ENCODE results near the gene SNX3. TPM values are rescaled to one million over a fixed set of nuclear protein-coding genes. Genes with fewer than 3 reads are reported as not detected.

Gene SNX3
- total RNA-seq, 1 donor: 161 TPM

GRCh38 chr6:108195209-108195608, 65.6 kb downstream of the SNX3 start:
- Histone ChIP-seq H3K27ac (ENCODE audit: low read depth, low read length) (no peak overlapping the region), H3K36me3 (ENCODE audit: insufficient read depth, low read length) (no peaks in the 10 kb centered on the region), H3K4me2 (ENCODE audit: insufficient read depth, low read length) (no peak overlapping the region), H3K9me3 (ENCODE audit: low read depth, low read length) (no peaks in the 10 kb centered on the region), H3K4me3 (ENCODE audit: insufficient read depth, low read length) (no peak overlapping the region), H3K79me2 (ENCODE audit: insufficient read depth, low read length) (no peaks in the 10 kb centered on the region), H3K4me1 (ENCODE audit: insufficient read depth, low read length) (no peaks in the 10 kb centered on the region), H3K27me3 (ENCODE audit: insufficient read depth, low read length) (no peaks in the 10 kb centered on the region), H2AFZ (ENCODE audit: low read length) (no peak overlapping the region), H4K20me1 (ENCODE audit: insufficient read depth, low read length) (no peaks in the 10 kb centered on the region)
- no peak for DNase-seq (ENCODE audit: insufficient read length, low spot score, missing footprints)
- TF ChIP-seq CTCF (IDR thresholded peaks at IDR 0.05; ENCODE audit: extremely low read depth, low read depth, low read length): no peak

DNA sequence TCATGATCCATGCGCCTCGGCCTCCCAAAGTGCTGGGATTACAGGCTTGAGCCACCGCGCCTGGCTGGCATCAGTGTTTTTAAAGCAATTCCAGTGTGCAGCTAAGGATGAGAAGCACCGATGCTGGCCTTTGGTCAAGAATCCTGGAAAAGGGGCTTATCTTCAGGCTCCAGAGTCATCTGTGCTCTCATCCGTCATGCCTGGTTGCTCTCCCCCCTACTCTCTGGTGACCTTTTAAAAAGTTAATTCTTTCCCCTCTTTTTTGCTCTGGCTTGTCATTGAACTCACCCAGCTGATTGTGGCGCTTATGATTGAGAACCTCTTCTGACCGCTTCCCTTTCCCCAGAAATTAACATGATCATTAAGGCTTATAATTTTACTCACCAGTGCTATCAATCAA, 66.3 kb downstream of the SNX3 start:
- Histone ChIP-seq H3K4me2 (ENCODE audit: insufficient read depth, low read length) (no peak overlapping the region), H3K79me2 (ENCODE audit: insufficient read depth, low read length) (no peaks in the 10 kb centered on the region), H3K4me1 (ENCODE audit: insufficient read depth, low read length) (no peaks in the 10 kb centered on the region), H3K36me3 (ENCODE audit: insufficient read depth, low read length) (no peaks in the 10 kb centered on the region), H3K27ac (ENCODE audit: low read depth, low read length) (no peak overlapping the region), H3K27me3 (ENCODE audit: insufficient read depth, low read length) (no peaks in the 10 kb centered on the region), H3K4me3 (ENCODE audit: insufficient read depth, low read length) (no peak overlapping the region), H3K9me3 (ENCODE audit: low read depth, low read length) (no peaks in the 10 kb centered on the region), H4K20me1 (ENCODE audit: insufficient read depth, low read length) (no peaks in the 10 kb centered on the region), H2AFZ (ENCODE audit: low read length) (no peak overlapping the region)
- no peak for TF ChIP-seq CTCF (IDR thresholded peaks at IDR 0.05; ENCODE audit: extremely low read depth, low read depth, low read length)
- no peak for DNase-seq (ENCODE audit: insufficient read length, low spot score, missing footprints)

DNA sequence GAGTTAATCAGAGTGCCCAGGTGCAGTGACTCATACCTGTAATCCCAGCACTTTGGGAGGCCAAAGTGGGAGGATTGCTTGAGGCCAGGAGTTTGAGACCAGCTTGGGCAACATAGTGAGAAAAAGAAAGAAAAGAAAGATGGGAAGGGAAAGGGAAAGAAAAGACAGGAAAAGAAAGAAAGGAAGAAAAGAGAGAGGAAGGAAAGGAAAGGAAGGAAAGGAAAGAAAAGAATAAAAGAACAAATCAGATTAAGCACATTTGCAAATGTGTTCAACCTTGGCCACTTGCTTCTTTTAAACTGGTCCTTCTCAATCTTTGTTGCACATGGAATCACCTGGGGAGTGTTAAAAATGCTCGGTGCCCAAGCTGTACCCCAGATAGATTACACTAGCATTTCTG, 67.0 kb downstream of the SNX3 start:
- Histone ChIP-seq H3K4me1 (ENCODE audit: insufficient read depth, low read length) (no peaks in the 10 kb centered on the region), H3K79me2 (ENCODE audit: insufficient read depth, low read length) (no peaks in the 10 kb centered on the region), H3K27me3 (ENCODE audit: insufficient read depth, low read length) (no peaks in the 10 kb centered on the region), H3K36me3 (ENCODE audit: insufficient read depth, low read length) (no peaks in the 10 kb centered on the region), H3K4me3 (ENCODE audit: insufficient read depth, low read length) (no peak overlapping the region), H3K9me3 (ENCODE audit: low read depth, low read length) (no peaks in the 10 kb centered on the region), H2AFZ (ENCODE audit: low read length) (no peak overlapping the region), H3K4me2 (ENCODE audit: insufficient read depth, low read length) (no peak overlapping the region), H3K27ac (ENCODE audit: low read depth, low read length) (no peak overlapping the region), H4K20me1 (ENCODE audit: insufficient read depth, low read length) (no peaks in the 10 kb centered on the region)
- TF ChIP-seq CTCF (IDR thresholded peaks at IDR 0.05; ENCODE audit: extremely low read depth, low read depth, low read length): no peak
- DNase-seq (ENCODE audit: insufficient read length, low spot score, missing footprints): no peak

DNA sequence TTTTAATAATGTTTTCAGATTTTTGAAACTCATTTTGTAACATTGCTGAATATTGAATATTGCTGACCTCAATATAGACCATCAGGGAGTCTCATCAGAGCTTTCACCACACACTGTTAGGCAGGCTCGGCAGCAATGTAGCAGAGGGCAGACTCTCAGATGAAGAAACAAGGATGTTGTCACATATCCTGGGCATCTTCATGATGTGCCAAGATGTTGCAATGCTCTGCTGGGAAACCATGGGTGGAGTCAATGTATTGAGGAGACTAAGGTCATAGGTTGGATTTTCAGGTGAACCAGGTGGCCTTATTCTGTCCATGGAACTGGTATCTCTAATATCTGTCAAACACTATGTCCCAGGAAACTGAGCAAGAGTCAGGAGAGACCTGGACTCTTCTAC, 67.7 kb downstream of the SNX3 start:
- no peak overlapping the region for H3K4me2 ChIP-seq (ENCODE audit: insufficient read depth, low read length)
- no peaks in the 10 kb centered on the region for H3K4me1 ChIP-seq (ENCODE audit: insufficient read depth, low read length)
- no peak overlapping the region for H2AFZ ChIP-seq (ENCODE audit: low read length)
- H3K4me3 ChIP-seq (ENCODE audit: insufficient read depth, low read length): no peak overlapping the region
- no peaks in the 10 kb centered on the region for H4K20me1 ChIP-seq (ENCODE audit: insufficient read depth, low read length)
- no peaks in the 10 kb centered on the region for H3K36me3 ChIP-seq (ENCODE audit: insufficient read depth, low read length)
- H3K9me3 ChIP-seq (ENCODE audit: low read depth, low read length): no peaks in the 10 kb centered on the region
- peaks cover under 1% of the 10 kb centered on the region for H3K27me3 ChIP-seq (ENCODE audit: insufficient read depth, low read length)
- DNase-seq (ENCODE audit: insufficient read length, low spot score, missing footprints): no peak
- no peak overlapping the region for H3K27ac ChIP-seq (ENCODE audit: low read depth, low read length)
- TF ChIP-seq CTCF (IDR thresholded peaks at IDR 0.05; ENCODE audit: extremely low read depth, low read depth, low read length): no peak
- H3K79me2 ChIP-seq (ENCODE audit: insufficient read depth, low read length): no peaks in the 10 kb centered on the region
